T-helper 1 cell treated with Interleukin-12 subunit alpha and Interleukin-12 subunit beta and Interleukin-4 antibody, amounts not matched to agents 30 ng/mL and 1 ng/mL, for 36 hours (primary cell): ENCODE data around the gene CFAP45. TPM values are rescaled to one million over a fixed set of nuclear protein-coding genes. Genes with fewer than 3 reads are reported as not detected.

ENCODE experiments used
- intact Hi-C: fragments of 100-400 bp; cut with micrococcal nuclease; formaldehyde crosslinking; loops from one replicate; pipeline ENCODE4 v1.15.1; 2024
- total RNA-seq: library from RNA; stranded (reverse); gene quantifications from 2 replicates; pipeline ENCODE4 v1.2.3, GENCODE V29; 2022

Gene CFAP45, protein sequence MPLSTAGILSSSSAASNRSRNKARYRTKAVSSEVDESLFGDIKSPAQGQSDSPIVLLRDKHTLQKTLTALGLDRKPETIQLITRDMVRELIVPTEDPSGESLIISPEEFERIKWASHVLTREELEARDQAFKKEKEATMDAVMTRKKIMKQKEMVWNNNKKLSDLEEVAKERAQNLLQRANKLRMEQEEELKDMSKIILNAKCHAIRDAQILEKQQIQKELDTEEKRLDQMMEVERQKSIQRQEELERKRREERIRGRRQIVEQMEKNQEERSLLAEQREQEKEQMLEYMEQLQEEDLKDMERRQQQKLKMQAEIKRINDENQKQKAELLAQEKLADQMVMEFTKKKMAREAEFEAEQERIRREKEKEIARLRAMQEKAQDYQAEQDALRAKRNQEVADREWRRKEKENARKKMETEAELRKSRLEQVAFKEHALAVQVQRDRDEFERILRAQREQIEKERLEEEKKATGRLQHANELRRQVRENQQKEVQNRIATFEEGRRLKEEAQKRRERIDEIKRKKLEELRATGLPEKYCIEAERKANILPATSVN
- 0.68 and 0.76 TPM in 2 replicates for total RNA-seq

- intact Hi-C loops: no loop called here
Observed at GRCh38 chr1:159900086-159900680, at the start of gene CFAP45. TSS of gene CFAP45 (minus strand) at chr1:159900165. CDS start at chr1:159900098, 67 bp downstream.

GRCh38 chr1:159949123-159949522 lies 49.2 kb upstream of the CFAP45 start:
- intact Hi-C loops: no loop called here

GRCh38 chr1:159947942-159948341 lies 48.0 kb upstream of the CFAP45 start:
- intact Hi-C loops: no loop called here

GRCh38 chr1:159946242-159947187 lies 46.5 kb upstream of the CFAP45 start:
- intact Hi-C loops: no loop called here

GRCh38 chr1:159945483-159946241 lies 45.7 kb upstream of the CFAP45 start, which contains the start of gene IGSF9:
TSS of gene IGSF9 (minus strand) at chr1:159945613. CDS start at chr1:159943454, 2,159 bp downstream.
- intact Hi-C loops: loop anchor here (2.0 kb wide), 1 partner anchor 53 kb away; no protein-coding TSS in a partner anchor

GRCh38 chr1:159944623-159945455 lies 44.9 kb upstream of the CFAP45 start:
- intact Hi-C loops: loop anchor here (2.0 kb wide), 1 partner anchor 52 kb away; no protein-coding TSS in a partner anchor

DNA sequence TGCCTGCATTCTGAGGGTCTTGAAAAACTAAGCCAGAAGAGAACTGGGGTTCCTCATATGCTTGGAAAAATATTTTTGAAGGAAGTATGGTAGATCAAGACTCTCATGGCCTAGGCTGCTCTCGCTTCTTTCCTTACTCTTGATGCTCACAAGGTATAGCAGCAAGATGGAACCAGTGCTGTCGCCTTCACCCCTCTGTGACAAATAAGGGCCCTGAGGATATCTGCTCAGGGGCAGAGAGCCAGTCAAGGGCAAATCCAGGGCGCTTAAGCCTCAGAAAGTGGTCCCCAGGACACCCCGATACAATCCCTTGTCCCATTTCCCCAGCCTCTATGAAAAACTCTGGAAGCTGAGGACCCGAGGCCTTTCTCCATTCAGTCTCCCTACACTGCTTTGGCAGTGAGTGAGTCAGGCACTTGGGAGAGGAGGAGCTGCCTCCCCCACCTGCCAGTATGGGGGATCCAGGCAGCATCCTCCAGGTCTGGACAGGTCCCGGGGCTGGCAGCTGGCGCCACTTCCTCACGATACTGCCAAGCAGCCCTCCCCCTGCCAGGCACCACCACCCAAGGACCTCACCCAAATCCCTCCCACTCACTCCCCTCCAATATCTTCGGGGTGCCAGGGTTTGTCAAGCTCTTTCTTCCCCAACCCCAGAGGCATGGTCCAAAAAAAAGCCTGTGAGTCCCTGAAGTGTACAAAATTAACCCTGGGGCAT lies 44.1 kb upstream of the CFAP45 start:
- intact Hi-C loops: loop anchor here (2.0 kb wide), 1 partner anchor 51 kb away; no protein-coding TSS in a partner anchor

DNA sequence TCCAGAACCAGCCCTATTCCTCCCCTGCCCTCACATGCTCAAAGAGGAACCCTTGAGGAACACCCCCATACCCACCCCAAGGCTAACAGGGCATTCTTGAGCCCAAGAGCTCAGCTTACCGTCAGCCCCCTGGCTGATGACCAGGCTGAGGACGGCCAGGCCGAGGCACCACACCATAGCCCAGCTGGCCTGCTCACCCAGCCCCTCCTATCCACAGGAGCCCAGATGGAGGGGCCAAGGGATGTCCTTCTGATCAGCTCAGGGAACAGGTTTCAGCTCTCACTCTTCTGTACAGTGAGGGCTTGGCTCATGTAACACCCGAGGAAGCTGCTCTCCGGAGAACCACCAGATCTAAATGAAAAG lies 43.3 kb upstream of the CFAP45 start:
- intact Hi-C loops: no loop called here

- intact Hi-C loops: no loop called here
Observed at GRCh38 chr1:159942632-159943277, 42.8 kb upstream of the CFAP45 start.

DNA sequence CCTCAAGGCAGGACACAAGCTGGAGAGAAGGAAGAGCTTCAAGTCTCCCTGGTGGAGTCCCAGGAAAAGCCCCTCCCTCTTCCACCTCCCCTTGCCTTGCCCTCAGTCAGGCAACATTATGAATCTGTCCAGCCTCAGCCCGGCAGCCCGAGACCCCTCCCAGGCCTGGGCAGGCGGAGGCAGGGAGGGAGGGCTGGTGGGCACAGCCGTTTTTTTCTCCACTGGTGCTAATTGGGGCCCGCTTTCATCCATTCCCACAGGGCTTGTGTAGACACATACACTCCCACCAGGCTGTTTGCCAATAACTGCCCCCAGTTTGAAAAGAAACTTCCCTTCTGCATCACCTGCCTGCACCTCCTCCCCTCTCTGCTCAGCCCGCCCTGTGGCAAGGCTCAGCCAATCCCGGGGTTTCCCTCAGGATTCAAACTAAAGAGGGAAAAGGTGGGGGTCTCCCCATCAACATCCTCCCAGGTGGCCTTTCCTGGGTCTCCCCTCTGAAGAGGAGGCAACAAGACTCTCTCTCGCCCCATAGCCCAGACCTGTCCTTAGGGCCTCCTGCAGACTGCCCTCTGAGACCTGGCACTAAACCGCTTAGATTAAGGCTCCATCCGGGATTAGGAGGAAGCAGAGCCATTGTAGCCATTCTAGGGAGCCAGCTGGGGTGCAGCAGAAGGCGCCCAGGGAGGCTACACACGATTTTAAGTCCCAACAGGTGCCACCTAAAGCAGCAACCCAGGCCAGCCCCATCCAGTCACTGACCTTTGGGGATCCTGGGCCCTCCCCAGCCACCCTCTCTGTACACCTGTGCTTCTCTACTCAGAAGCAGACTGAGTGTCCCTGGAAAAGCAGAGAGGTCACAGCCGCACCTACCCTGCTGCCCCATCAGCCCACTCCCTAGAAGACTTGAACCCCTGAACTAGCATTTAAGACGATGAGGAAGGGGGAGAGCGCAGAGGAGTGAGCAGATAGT lies 41.9 kb upstream of the CFAP45 start:
- intact Hi-C loops: no loop called here

- intact Hi-C loops: no loop called here
Observed at GRCh38 chr1:159941141-159941540, 41.2 kb upstream of the CFAP45 start.

- intact Hi-C loops: no loop called here
Observed at GRCh38 chr1:159940006-159940620, 40.1 kb upstream of the CFAP45 start.

DNA sequence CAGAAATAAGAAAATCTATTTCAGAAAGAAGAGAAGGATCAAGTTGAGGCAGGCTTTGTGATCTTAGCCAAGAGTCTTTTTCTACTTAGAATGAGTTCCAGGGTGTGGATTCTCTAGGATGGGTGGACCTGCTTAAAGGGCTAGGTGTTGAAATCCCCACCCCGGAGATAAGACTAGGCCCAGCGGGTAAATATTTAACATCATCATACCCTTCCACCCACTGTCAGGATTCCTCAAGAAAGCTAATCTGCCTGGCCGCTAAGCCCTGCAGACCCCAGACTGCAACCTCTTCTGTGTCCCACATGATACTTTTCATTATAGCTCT lies 39.7 kb upstream of the CFAP45 start:
- intact Hi-C loops: no loop called here

DNA sequence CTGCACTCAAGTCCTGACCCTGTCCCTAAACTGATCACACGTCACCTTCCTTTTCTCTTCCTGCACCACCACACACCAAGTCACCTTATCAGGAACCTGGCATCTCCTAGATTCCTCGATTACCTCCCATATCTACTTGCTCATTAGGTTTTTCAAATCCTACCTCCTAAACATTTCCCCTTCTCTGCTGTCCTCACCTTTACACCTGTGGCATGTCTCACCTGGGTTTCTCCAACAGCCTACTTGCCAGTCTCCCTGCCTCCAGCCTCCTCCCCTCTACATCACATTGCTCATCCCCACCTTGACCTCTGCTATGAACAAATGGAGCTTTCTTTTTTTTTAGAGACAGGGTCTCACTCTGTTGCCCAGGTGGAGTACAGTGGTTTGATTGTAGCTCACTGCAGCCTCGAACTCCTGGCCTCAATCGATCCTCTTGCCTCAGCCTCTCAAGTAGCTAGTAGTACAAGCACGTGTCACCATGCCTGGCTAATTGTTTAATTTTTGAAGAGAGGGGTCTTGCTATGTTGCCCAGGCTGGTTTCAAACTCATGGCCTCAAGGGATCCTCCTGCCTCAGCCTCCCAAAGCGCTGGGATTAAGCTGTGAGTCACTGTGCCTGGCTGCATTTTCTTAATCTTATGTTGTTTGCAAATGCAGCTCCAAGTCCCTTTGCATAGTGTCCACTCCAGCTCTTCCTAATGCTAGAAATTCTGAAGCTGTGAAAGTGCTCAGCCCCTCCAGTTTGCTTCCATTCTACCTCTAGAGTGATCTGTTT lies 39.1 kb upstream of the CFAP45 start:
- intact Hi-C loops: no loop called here

DNA sequence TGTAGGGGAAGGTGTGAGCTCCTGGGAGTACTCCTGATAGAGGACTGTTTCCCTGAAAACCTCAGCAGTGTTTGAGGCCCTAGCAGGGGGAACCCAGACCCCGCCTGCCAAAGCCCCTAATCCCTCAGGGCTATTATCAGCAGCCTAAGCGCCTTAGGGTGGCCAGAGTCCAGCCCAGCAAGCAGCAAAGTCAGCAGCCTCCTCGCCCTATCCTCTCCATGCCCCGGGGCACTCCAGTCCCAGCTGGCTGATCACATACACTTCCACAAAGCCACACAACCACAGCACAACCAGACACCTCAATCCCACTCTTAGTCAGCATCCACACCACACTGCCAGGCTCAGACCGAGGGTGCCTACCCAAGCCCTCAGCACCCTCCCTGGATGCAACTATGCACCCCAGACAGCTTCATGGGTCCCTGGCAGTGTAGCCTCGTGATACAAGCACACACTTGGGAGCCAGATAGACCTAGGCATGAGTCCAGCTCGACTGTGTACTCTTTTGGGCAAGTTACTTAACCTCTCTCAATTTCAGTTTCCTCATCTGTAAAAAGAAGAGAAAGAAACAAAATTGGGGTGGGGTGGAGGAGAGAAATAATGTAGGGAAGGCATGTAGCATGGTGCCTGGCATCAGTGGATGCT lies 38.4 kb upstream of the CFAP45 start:
- intact Hi-C loops: no loop called here
